ENCODE results near the gene ADORA1.

DNA sequence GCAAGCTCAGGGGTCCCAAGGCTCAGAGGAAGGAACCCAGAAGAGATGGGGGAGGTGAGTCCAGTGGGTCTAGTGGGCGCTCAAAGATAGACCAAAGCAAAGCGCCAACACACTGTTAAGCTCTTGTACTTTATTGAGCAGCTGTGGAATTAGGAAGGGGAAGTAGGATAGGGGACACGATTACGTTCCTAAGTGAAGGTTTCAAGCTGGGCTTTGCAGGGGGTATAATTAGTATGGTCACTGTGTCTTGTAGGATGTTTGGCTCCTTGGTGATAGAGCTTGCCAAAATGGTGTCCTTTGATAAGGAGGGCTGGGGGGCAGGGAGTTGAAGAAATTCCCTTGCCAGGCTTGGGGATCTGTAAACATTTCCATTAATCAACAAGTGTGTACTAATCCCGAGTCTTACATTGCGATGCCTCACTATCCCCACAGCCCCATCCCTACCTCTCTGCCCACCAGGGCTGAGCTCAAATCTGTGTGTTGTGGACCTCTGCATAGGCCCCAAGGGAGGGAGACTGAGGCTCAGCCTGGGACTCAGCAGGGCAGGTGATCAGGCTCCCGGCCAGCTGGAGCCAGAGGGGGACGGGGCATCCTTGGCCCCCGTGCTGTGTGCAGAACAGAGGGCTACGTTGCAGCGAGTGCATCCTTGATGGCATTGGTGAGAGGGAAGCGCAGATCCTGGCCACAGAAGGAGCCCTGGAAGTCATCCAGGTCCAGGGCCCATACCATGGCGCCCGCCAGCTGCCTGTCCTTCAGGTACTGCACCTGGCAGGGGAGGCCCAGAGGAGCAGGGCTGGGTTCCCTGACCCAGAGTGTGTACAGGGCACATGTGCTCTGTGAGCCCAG lies 51.5 kb downstream of the ADORA1 start:
- TF ChIP-seq, protein P1, sequence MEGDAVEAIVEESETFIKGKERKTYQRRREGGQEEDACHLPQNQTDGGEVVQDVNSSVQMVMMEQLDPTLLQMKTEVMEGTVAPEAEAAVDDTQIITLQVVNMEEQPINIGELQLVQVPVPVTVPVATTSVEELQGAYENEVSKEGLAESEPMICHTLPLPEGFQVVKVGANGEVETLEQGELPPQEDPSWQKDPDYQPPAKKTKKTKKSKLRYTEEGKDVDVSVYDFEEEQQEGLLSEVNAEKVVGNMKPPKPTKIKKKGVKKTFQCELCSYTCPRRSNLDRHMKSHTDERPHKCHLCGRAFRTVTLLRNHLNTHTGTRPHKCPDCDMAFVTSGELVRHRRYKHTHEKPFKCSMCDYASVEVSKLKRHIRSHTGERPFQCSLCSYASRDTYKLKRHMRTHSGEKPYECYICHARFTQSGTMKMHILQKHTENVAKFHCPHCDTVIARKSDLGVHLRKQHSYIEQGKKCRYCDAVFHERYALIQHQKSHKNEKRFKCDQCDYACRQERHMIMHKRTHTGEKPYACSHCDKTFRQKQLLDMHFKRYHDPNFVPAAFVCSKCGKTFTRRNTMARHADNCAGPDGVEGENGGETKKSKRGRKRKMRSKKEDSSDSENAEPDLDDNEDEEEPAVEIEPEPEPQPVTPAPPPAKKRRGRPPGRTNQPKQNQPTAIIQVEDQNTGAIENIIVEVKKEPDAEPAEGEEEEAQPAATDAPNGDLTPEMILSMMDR (IDR thresholded peaks at IDR 0.05) = no peak
- TF ChIP-seq POLR2A (IDR thresholded peaks at IDR 0.05) = no peak

Measured in esophagus squamous epithelium (tissue), 4 donors.